Activated T-cell treated with anti-CD3 and anti-CD28 coated beads for 24 hours (primary cell): ENCODE measurements around the gene ENDOU.
"Not testable (repeated sequence)": the region's sequence is repeated elsewhere in the genome, so short reads cannot be mapped to it uniquely, and the experiment has no call there.

Experiments
- DNase-seq: peaks from one replicate; pipeline ENCODE4 v3.0.0-alpha.2; 2020; ENCODE audit warnings: low read depth

Gene ENDOU

GRCh38 chr12:47686645-47687240, 38.5 kb downstream of the ENDOU start:
- DNase-seq = no peak

- no peak for DNase-seq
Measured at GRCh38 chr12:47679785-47680184, 45.5 kb downstream of the ENDOU start.

- DNase-seq = no peak
Measured at GRCh38 chr12:47672068-47672467, 53.2 kb downstream of the ENDOU start.

GRCh38 chr12:47667935-47668334, 57.4 kb downstream of the ENDOU start:
- DNase-seq = not testable (repeated sequence)
